WTC11 (cell line): Measurements from ENCODE around the gene SMIM24.

Experiments used
- ATF2 ChIP-seq: sonication (generic); formaldehyde crosslinking; IDR thresholded peaks from 2 replicates; pipeline ENCODE4 v1.8.1; 2022; ENCODE audit warnings: low read depth, missing genetic modification reagents, borderline replicate concordance
- ATF3 ChIP-seq: sonication (generic); formaldehyde crosslinking; conservative IDR thresholded peaks from 2 replicates; pipeline ENCODE4 v1.8.1; 2022; ENCODE audit warnings: mild to moderate bottlenecking, missing genetic modification reagents
- ZNF263 ChIP-seq: sonication (generic); formaldehyde crosslinking; IDR thresholded peaks from 2 replicates; pipeline ENCODE4 v1.8.1; 2022; ENCODE audit warnings: low read depth, mild to moderate bottlenecking, moderate library complexity, missing genetic modification reagents
- TF ChIP-seq, protein P1 (sequence below): fragments of 200-600 bp; IDR thresholded peaks from 2 replicates; pipeline ENCODE4 v1.8.0; 2022; ENCODE audit warnings: antibody characterized with exemption
- TF ChIP-seq, protein P2 (sequence below): fragments of 250-450 bp; sonication (Bioruptor Pico); IDR thresholded peaks from 2 replicates; pipeline ENCODE4 v2.1.2; 2022; ENCODE audit warnings: mild to moderate bottlenecking, moderate library complexity

DNA sequence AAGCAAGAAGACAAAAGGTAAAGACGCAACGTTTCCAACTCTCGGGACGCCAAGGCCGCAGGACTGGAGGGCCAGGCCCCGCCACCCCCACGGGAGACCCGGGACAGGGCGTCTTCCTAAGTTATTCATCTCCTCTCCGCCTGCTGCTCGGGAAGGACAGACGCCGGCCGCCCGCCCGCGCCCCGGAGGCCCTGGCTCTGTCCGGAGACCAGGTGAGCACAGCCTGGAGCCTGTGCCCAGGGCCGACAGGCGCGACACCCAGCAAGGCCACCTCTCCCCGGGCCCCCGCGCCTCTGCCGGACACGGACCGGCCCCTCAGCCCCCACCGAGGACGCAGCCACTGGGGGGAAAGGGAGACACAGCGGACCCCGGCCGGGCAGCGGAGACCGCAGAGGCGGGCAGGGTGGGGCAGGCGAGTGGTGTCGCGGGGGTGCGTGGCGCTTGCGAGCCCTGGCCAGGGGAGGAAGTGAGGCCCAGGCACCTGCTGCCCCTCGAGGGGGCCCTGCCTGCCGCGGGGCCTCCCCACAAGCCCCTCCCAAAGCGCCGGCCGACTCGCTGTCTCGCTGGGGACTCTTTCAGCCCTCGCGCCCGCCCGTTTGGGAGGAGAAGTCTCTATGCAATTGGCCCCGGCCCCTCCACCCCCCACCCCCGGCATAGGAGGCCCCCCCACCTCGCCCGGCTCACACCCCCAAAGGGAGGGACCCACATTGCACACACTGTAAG is 17.2 kb downstream of the SMIM24 start:
- TF ChIP-seq, protein P1, sequence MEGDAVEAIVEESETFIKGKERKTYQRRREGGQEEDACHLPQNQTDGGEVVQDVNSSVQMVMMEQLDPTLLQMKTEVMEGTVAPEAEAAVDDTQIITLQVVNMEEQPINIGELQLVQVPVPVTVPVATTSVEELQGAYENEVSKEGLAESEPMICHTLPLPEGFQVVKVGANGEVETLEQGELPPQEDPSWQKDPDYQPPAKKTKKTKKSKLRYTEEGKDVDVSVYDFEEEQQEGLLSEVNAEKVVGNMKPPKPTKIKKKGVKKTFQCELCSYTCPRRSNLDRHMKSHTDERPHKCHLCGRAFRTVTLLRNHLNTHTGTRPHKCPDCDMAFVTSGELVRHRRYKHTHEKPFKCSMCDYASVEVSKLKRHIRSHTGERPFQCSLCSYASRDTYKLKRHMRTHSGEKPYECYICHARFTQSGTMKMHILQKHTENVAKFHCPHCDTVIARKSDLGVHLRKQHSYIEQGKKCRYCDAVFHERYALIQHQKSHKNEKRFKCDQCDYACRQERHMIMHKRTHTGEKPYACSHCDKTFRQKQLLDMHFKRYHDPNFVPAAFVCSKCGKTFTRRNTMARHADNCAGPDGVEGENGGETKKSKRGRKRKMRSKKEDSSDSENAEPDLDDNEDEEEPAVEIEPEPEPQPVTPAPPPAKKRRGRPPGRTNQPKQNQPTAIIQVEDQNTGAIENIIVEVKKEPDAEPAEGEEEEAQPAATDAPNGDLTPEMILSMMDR, result no peak
- TF ChIP-seq ZNF263 (CRISPR knock-in tag) (no peak), ATF3 (CRISPR knock-in tag) (no peak), ATF2 (CRISPR knock-in tag) (no peak)
- TF ChIP-seq, protein P2, sequence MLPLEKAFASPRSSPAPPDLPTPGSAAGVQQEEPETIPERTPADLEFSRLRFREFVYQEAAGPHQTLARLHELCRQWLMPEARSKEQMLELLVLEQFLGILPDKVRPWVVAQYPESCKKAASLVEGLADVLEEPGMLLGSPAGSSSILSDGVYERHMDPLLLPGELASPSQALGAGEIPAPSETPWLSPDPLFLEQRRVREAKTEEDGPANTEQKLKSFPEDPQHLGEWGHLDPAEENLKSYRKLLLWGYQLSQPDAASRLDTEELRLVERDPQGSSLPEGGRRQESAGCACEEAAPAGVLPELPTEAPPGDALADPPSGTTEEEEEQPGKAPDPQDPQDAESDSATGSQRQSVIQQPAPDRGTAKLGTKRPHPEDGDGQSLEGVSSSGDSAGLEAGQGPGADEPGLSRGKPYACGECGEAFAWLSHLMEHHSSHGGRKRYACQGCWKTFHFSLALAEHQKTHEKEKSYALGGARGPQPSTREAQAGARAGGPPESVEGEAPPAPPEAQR (CRISPR knock-in tag), result no peak
